GM23248 (cell line): ENCODE results near the gene AP2B1. TPM values are rescaled to one million over a fixed set of nuclear protein-coding genes. Genes with fewer than 3 reads are reported as not detected.

Experiments used
- DNase-seq: peaks from one replicate; pipeline ENCODE4 v3.0.0-alpha.2; 2015
- H2AFZ ChIP-seq: fragments of 200-600 bp; sonication (generic); 2 replicates; pipeline ENCODE4 v1.6.1; 2016; ENCODE audit warnings: antibody characterized with exemption
- H3F3A ChIP-seq: fragments of 200-600 bp; sonication (generic); 2 replicates; pipeline ENCODE4 v1.6.1; 2016; ENCODE audit warnings: mild to moderate bottlenecking, antibody characterized with exemption, mixed run types; ENCODE audit not compliant: insufficient read depth
- H3K27ac ChIP-seq: fragments of 200-600 bp; sonication (generic); 2 replicates; pipeline ENCODE4 v1.5.1; 2016; ENCODE audit warnings: mild to moderate bottlenecking
- H3K27me3 ChIP-seq: fragments of 200-600 bp; sonication (generic); replicated peaks from 2 replicates; pipeline ENCODE4 v1.6.1; 2016; ENCODE audit warnings: mild to moderate bottlenecking; ENCODE audit not compliant: insufficient read depth
- H3K36me3 ChIP-seq: fragments of 200-600 bp; sonication (generic); 2 replicates; pipeline ENCODE4 v1.6.1; 2016; ENCODE audit warnings: low read depth, mild to moderate bottlenecking
- H3K4me1 ChIP-seq: fragments of 200-600 bp; sonication (generic); 2 replicates; pipeline ENCODE4 v1.6.1; 2016; ENCODE audit warnings: mild to moderate bottlenecking; ENCODE audit not compliant: insufficient read depth
- H3K4me2 ChIP-seq: fragments of 200-600 bp; sonication (generic); one replicate; pipeline ENCODE4 v1.6.1; 2016; ENCODE audit warnings: mild to moderate bottlenecking; ENCODE audit not compliant: unreplicated experiment
- H3K4me3 ChIP-seq: fragments of 200-600 bp; sonication (generic); 2 replicates; pipeline ENCODE4 v1.5.1; 2016; ENCODE audit warnings: mild to moderate bottlenecking
- H3K79me2 ChIP-seq: fragments of 200-600 bp; sonication (generic); 2 replicates; pipeline ENCODE4 v1.6.1; 2016; ENCODE audit warnings: mild to moderate bottlenecking; ENCODE audit not compliant: insufficient read depth
- H3K9ac ChIP-seq: fragments of 200-600 bp; sonication (generic); 2 replicates; pipeline ENCODE4 v1.6.1; 2016; ENCODE audit warnings: mild to moderate bottlenecking
- H3K9me2 ChIP-seq: fragments of 200-600 bp; sonication (generic); 2 replicates; pipeline ENCODE4 v1.6.1; 2016; ENCODE audit warnings: mixed run types, mild to moderate bottlenecking, moderate library complexity; ENCODE audit not compliant: insufficient read depth
- H3K9me3 ChIP-seq: fragments of 200-600 bp; sonication (generic); one replicate; pipeline ENCODE4 v1.6.1; 2017; ENCODE audit warnings: low read depth
- H4K20me1 ChIP-seq: fragments of 200-600 bp; sonication (generic); 2 replicates; pipeline ENCODE4 v1.6.0; 2016; ENCODE audit not compliant: insufficient read depth
- EZH2 ChIP-seq: fragments of 200-600 bp; sonication (generic); IDR thresholded peaks from 2 replicates; pipeline ENCODE4 v1.6.1; 2018; ENCODE audit warnings: antibody characterized with exemption, mild to moderate bottlenecking; ENCODE audit not compliant: insufficient read depth, poor library complexity, severe bottlenecking
- EZH2phosphoT487 ChIP-seq: fragments of 200-600 bp; sonication (generic); IDR thresholded peaks from 2 replicates; pipeline ENCODE4 v1.6.1; 2018; ENCODE audit warnings: antibody characterized with exemption, moderate library complexity, mild to moderate bottlenecking, low read depth; ENCODE audit not compliant: insufficient read depth
- WGBS, 2 experiments: methylation state at CpG; one replicate each; pipeline ENCODE4 v1.1.6; 2015 to 2017; ENCODE audit warnings: low lambda C conversion rate in 2 of 2, low coverage in 1 of 2; ENCODE audit errors: missing lambda C conversion rate in 2 of 2; 5-methylcytosine and 5-hydroxymethylcytosine counted together
- in situ Hi-C: fragments of 300-500 bp; cut with MboI; formaldehyde crosslinking; loops from 2 replicates; pipeline ENCODE4 v1.15.0; 2020
- polyA plus RNA-seq: library from polyadenylated mRNA; unstranded; fragments of >200 nt; fragmentation: Nextera tagmentation; extraction: Ambion mirVana; gene quantifications from 2 replicates; pipeline ENCODE4 v1.2.1, GENCODE V29; 2016
- total RNA-seq: library from RNA; depleted of rRNA; stranded (reverse); fragments of >200 nt; shearing (Covaris generic); gene quantifications from 2 replicates; pipeline ENCODE4 v1.2.3, GENCODE V29; 2014

The AP2B1 gene
- total and polyA plus RNA-seq, 2 experiments from 2014 or later = 72.4 to 85.9 TPM

- no peak overlapping the region for H3K9ac ChIP-seq
- H3K9me2 ChIP-seq = no peaks in the 10 kb centered on the region
- H3K4me1 ChIP-seq = no peaks in the 10 kb centered on the region
- H3K4me2 ChIP-seq = no peak overlapping the region
- no peaks in the 10 kb centered on the region for H3K27me3 ChIP-seq
- no peak overlapping the region for H3K27ac ChIP-seq
- no peaks in the 10 kb centered on the region for H3F3A ChIP-seq
- H2AFZ ChIP-seq = no peak overlapping the region
- H3K4me3 ChIP-seq = no peak overlapping the region
- H4K20me1 ChIP-seq = no peaks in the 10 kb centered on the region
- H3K36me3 ChIP-seq = peaks cover 41% of the 10 kb centered on the region
- no peak for DNase-seq
- in situ Hi-C loops = no loop called here
- WGBS, 2 experiments = 100% methylated on average over 2 of the region's 2 CpGs
- H3K9me3 ChIP-seq = no peaks in the 10 kb centered on the region
- no peak for TF ChIP-seq EZH2
- TF ChIP-seq EZH2phosphoT487 = no peak
- H3K79me2 ChIP-seq = peaks cover 5% of the 10 kb centered on the region; the same call in 1 of the 2 replicates
Observed at GRCh38 chr17:35645923-35646322, 58.8 kb downstream of the AP2B1 start.

- 96 to 100% methylated on average over 1 of the region's 1 CpG for WGBS, 2 experiments
- no peak overlapping the region for H2AFZ ChIP-seq
- peaks cover 18% of the 10 kb centered on the region; the same call in 1 of the 2 replicates for H3K79me2 ChIP-seq
- H3K9me2 ChIP-seq = no peaks in the 10 kb centered on the region
- peaks cover 31% of the 10 kb centered on the region; the same call in 1 of the 2 replicates for H3K36me3 ChIP-seq
- H3F3A ChIP-seq = no peaks in the 10 kb centered on the region
- no peaks in the 10 kb centered on the region for H3K27me3 ChIP-seq
- DNase-seq = no peak
- no peak overlapping the region for H3K4me2 ChIP-seq
- no peaks in the 10 kb centered on the region for H3K9me3 ChIP-seq
- H3K4me3 ChIP-seq = no peak overlapping the region
- H3K9ac ChIP-seq = no peak overlapping the region
- no peak overlapping the region for H3K27ac ChIP-seq
- H3K4me1 ChIP-seq = no peaks in the 10 kb centered on the region
- no peak for TF ChIP-seq EZH2
- TF ChIP-seq EZH2phosphoT487 = no peak
- in situ Hi-C loops = no loop called here
- H4K20me1 ChIP-seq = no peaks in the 10 kb centered on the region
Observed at GRCh38 chr17:35651467-35651866, 64.3 kb downstream of the AP2B1 start.

GRCh38 chr17:35653619-35654361, 66.7 kb downstream of the AP2B1 start:
- no peak overlapping the region for H2AFZ ChIP-seq
- peaks cover 24% of the 10 kb centered on the region; the same call in 1 of the 2 replicates for H3K79me2 ChIP-seq
- WGBS, 2 experiments = 91 to 94% methylated on average over 12 of the region's 12 CpGs
- no peak overlapping the region for H3K4me2 ChIP-seq
- H3K27me3 ChIP-seq = no peaks in the 10 kb centered on the region
- in situ Hi-C loops = no loop called here
- H3K36me3 ChIP-seq = peaks cover 41% of the 10 kb centered on the region; the same call in 1 of the 2 replicates
- no peak overlapping the region for H3K9ac ChIP-seq
- no peaks in the 10 kb centered on the region for H3K4me1 ChIP-seq
- no peaks in the 10 kb centered on the region for H3K9me2 ChIP-seq
- TF ChIP-seq EZH2phosphoT487 = no peak
- TF ChIP-seq EZH2 = no peak
- H3K4me3 ChIP-seq = no peak overlapping the region
- H3K9me3 ChIP-seq = no peaks in the 10 kb centered on the region
- DNase-seq = no peak
- no peaks in the 10 kb centered on the region for H3F3A ChIP-seq
- no peaks in the 10 kb centered on the region for H4K20me1 ChIP-seq
- no peak overlapping the region for H3K27ac ChIP-seq

- no peaks in the 10 kb centered on the region for H3K4me1 ChIP-seq
- TF ChIP-seq EZH2 (no peak), EZH2phosphoT487 (no peak)
- H3K36me3 ChIP-seq = peaks cover 46% of the 10 kb centered on the region; the same call in 1 of the 2 replicates
- H4K20me1 ChIP-seq = no peaks in the 10 kb centered on the region
- no peak for DNase-seq
- in situ Hi-C loops = no loop called here
- no peak overlapping the region for H3K27ac ChIP-seq
- H3K9ac ChIP-seq = no peak overlapping the region
- H3K4me2 ChIP-seq = no peak overlapping the region
- no peaks in the 10 kb centered on the region for H3K27me3 ChIP-seq
- H3K4me3 ChIP-seq = no peak overlapping the region
- no peak overlapping the region for H2AFZ ChIP-seq
- H3K9me2 ChIP-seq = no peaks in the 10 kb centered on the region
- WGBS, 2 experiments = 100% methylated on average over 1 of the region's 1 CpG
- no peaks in the 10 kb centered on the region for H3K9me3 ChIP-seq
- H3K79me2 ChIP-seq = peaks cover 24% of the 10 kb centered on the region; the same call in 1 of the 2 replicates
- H3F3A ChIP-seq = no peaks in the 10 kb centered on the region
Observed at GRCh38 chr17:35655303-35655702, 68.2 kb downstream of the AP2B1 start.
